Panc1 (cell line): ENCODE results near the gene AEBP1. TPM values are rescaled to one million over a fixed set of nuclear protein-coding genes. Genes with fewer than 3 reads are reported as not detected.

Experiments
- ATAC-seq: fragments of 200-7000 bp; cut with Tn5 transposase; 2 replicates; pipeline ENCODE4 v1.9.1; 2020; ENCODE audit warnings: mild to moderate bottlenecking, moderate library complexity
- BruUV-seq: library from RNA; stranded (reverse); fragments of 400-500 nt; replicated peaks from 2 replicates; lab custom pipeline; 2021; lab: Mats Ljungman, UMichigan
- CTCF ChIA-PET: fragments of 300-600 bp; sonication (Branson Sonifier 250); formaldehyde crosslinking; loops from one replicate; lab custom pipeline; 2022; ENCODE audit warnings: antibody characterized with exemption; lab: Charles Lee
- POLR2A ChIA-PET: fragments of 300-600 bp; sonication (Branson Sonifier 250); formaldehyde crosslinking; loops from one replicate; lab custom pipeline; 2022; ENCODE audit warnings: antibody characterized with exemption; lab: Charles Lee
- DNase-seq: peaks from one replicate; pipeline ENCODE4 v3.0.0-alpha.2; 2010; ENCODE audit warnings: low read depth, low spot score
- H3K27ac ChIP-seq: 2 replicates; pipeline ENCODE4 v1.5.1; 2011; ENCODE audit warnings: mild to moderate bottlenecking, low read length, inconsistent platforms
- H3K27me3 ChIP-seq: fragments of 200-500 bp; sonication (Bioruptor generic); 2 replicates; pipeline ENCODE4 v1.6.0; 2014; ENCODE audit warnings: low read length, inconsistent platforms; ENCODE audit not compliant: control insufficient read depth, insufficient read depth
- H3K36me3 ChIP-seq: fragments of 200-500 bp; sonication (Bioruptor generic); 2 replicates; pipeline ENCODE4 v1.5.1; 2014; ENCODE audit warnings: inconsistent platforms, mild to moderate bottlenecking, low read length, moderate library complexity; ENCODE audit not compliant: control insufficient read depth, insufficient read depth
- H3K4me1 ChIP-seq: 2 replicates; pipeline ENCODE4 v1.5.1; 2011; ENCODE audit warnings: inconsistent platforms, mild to moderate bottlenecking, low read length, moderate library complexity; ENCODE audit not compliant: control insufficient read depth, insufficient read depth
- H3K4me3 ChIP-seq, 2 experiments: 2 replicates each; pipeline ENCODE4 v1.5.1; 2011 to 2012; ENCODE audit warnings: low read depth in 2 of 2, low read length in 2 of 2, mild to moderate bottlenecking in 2 of 2, inconsistent platforms in 1 of 2, moderate library complexity in 1 of 2
- H3K9me3 ChIP-seq: fragments of 200-500 bp; sonication (Bioruptor generic); 2 replicates; pipeline ENCODE4 v1.5.1; 2014; ENCODE audit warnings: low read depth, mild to moderate bottlenecking, inconsistent platforms, low read length, moderate library complexity; ENCODE audit not compliant: control insufficient read depth, insufficient read depth
- CTCF ChIP-seq: fragments of 450-650 bp; IDR thresholded peaks from 2 replicates; pipeline ENCODE4 v1.5.1; 2017; ENCODE audit warnings: mild to moderate bottlenecking
- POLR2AphosphoS5 ChIP-seq: IDR thresholded peaks from 2 replicates; pipeline ENCODE4 v1.6.1; 2012; ENCODE audit warnings: mild to moderate bottlenecking, low read depth, low read length, moderate library complexity
- REST ChIP-seq, 2 experiments: IDR thresholded peaks; 2 replicates each; pipeline ENCODE4 v1.6.1; 2011 to 2012; ENCODE audit warnings: low read depth in 2 of 2, control low read depth in 1 of 2, low read length in 1 of 2, mild to moderate bottlenecking in 1 of 2, moderate library complexity in 1 of 2; ENCODE audit not compliant: insufficient read depth in 1 of 2
- SIN3A ChIP-seq: IDR thresholded peaks from 2 replicates; pipeline ENCODE4 v1.6.1; 2012; ENCODE audit warnings: low read depth, mild to moderate bottlenecking, low read length, moderate library complexity, borderline replicate concordance; ENCODE audit not compliant: insufficient read depth
- TCF7L2 ChIP-seq: IDR thresholded peaks from 2 replicates; pipeline ENCODE4 v1.6.1; 2011; ENCODE audit warnings: mild to moderate bottlenecking, low read depth, low read length, inconsistent platforms
- in situ Hi-C: cut with HindIII; loops from 2 replicates; pipeline ENCODE4 v1.10.0; 2016; ENCODE audit warnings: low sequenced_read_pairs, low pct_unique_long_range_greater_than_20kb
- intact Hi-C: fragments of 100-400 bp; cut with micrococcal nuclease; formaldehyde crosslinking; loops from one replicate; pipeline ENCODE4 v1.10.0; 2022; ENCODE audit not compliant: unreplicated experiment
- total RNA-seq: library from RNA; stranded (reverse); gene quantifications from one replicate; pipeline ENCODE4 v1.2.1, GENCODE V29; 2021; ENCODE audit not compliant: unreplicated experiment

The AEBP1 gene
- total RNA-seq, 1 experiment from 2014 or later, result 0.62 TPM

- ATAC-seq (no peak), DNase-seq (no peak)
- H3K36me3 ChIP-seq, result no peaks in the 10 kb centered on the region
- no peaks in the 10 kb centered on the region for H3K9me3 ChIP-seq
- H3K27me3 ChIP-seq, result no peaks in the 10 kb centered on the region
- no peak overlapping the region for H3K27ac ChIP-seq
- no peaks in the 10 kb centered on the region for H3K4me1 ChIP-seq
- in situ Hi-C loops, result no loop called here
- no peak overlapping the region for H3K4me3 ChIP-seq
- CTCF ChIA-PET, result no interaction called here
- no peak for TF ChIP-seq REST (IDR thresholded peaks at IDR 0.05; ENCODE audit: insufficient read depth in 1 of 2, low read depth in 2 of 2, low read length in 1 of 2)
- no peak for TF ChIP-seq SIN3A
- no peak for TF ChIP-seq POLR2AphosphoS5
- no peak for TF ChIP-seq CTCF
- TF ChIP-seq TCF7L2, result no peak
- intact Hi-C loops, result no loop called here
- POLR2A ChIA-PET, result no interaction called here
- no TSS peak for BruUV-seq
Measured at GRCh38 chr7:44138698-44139097, 34.6 kb downstream of the AEBP1 start.

- BruUV-seq, result no TSS peak
- POLR2A ChIA-PET, result no interaction called here
- no peaks in the 10 kb centered on the region for H3K9me3 ChIP-seq
Measured at GRCh38 chr7:44139311-44140010, 35.3 kb downstream of the AEBP1 start.

More at GRCh38 chr7:44139311-44140010, 35.3 kb downstream of the AEBP1 start:
- TF ChIP-seq POLR2AphosphoS5 (no peak), CTCF (no peak), SIN3A (no peak), REST (IDR thresholded peaks at IDR 0.05; ENCODE audit: insufficient read depth in 1 of 2, low read depth in 2 of 2, low read length in 1 of 2) (no peak), TCF7L2 (no peak)
- CTCF ChIA-PET, result no interaction called here
- H3K4me1 ChIP-seq, result no peaks in the 10 kb centered on the region
- no peak overlapping the region for H3K4me3 ChIP-seq
- H3K27me3 ChIP-seq, result no peaks in the 10 kb centered on the region
- no peak overlapping the region for H3K27ac ChIP-seq
- no peaks in the 10 kb centered on the region for H3K36me3 ChIP-seq
- intact Hi-C loops (no loop called here), in situ Hi-C loops (no loop called here)
- DNase-seq, result no peak
- ATAC-seq, result no peak
